ENCODE measurements around the gene IL12RB1.

DNA sequence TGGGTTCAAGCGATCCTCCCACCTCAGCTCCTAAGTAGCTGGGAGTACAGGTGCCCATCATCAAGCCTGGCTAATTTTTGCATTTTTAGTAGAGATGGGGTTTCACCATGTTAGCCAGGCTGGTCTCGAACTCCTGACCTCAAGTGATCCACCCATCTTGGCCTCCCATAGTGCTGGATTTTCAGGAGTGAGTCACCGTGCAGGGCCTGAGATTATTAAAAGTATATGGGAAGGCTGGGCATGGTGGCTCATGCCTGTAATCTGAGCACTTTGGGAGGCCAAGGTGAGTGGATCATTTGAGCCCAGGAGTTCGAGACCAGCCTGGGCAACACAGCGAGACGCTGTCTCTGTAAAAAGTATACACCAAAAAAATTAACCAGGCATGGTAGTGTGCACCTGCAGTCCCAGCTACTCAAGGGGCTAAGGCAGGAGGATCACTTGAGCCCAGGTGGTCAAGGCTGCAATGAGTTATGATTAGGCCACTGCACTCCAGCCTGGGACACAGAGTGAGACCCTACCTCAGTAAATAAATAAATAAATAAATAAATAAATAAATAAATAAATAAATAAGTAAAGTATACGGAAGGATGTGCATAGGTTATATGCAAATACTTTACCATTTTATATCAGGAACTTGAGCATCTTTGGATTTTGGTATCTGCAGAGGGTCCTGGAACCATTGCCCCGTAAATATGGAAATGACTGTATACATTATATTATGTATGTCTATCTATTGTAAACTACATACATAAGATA, 854 bp downstream of the IL12RB1 start:
- no peak for TF ChIP-seq POLR2A (IDR thresholded peaks at IDR 0.05)
- TF ChIP-seq, protein P1, sequence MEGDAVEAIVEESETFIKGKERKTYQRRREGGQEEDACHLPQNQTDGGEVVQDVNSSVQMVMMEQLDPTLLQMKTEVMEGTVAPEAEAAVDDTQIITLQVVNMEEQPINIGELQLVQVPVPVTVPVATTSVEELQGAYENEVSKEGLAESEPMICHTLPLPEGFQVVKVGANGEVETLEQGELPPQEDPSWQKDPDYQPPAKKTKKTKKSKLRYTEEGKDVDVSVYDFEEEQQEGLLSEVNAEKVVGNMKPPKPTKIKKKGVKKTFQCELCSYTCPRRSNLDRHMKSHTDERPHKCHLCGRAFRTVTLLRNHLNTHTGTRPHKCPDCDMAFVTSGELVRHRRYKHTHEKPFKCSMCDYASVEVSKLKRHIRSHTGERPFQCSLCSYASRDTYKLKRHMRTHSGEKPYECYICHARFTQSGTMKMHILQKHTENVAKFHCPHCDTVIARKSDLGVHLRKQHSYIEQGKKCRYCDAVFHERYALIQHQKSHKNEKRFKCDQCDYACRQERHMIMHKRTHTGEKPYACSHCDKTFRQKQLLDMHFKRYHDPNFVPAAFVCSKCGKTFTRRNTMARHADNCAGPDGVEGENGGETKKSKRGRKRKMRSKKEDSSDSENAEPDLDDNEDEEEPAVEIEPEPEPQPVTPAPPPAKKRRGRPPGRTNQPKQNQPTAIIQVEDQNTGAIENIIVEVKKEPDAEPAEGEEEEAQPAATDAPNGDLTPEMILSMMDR (IDR thresholded peaks at IDR 0.05): no peak

All from heart left ventricle (tissue), 13 donors.